HFFc6 (cell line): ENCODE measurements around the gene S100A7. TPM values are rescaled to one million over a fixed set of nuclear protein-coding genes. Genes with fewer than 3 reads are reported as not detected.
A peak's percentile ranks its signal among the peaks of the same experiment; 100 is the strongest.
"Not testable (repeated sequence)": the region's sequence is repeated elsewhere in the genome, so short reads cannot be mapped to it uniquely, and the experiment has no call there.

Experiments used
- DNase-seq: peaks from one replicate; pipeline ENCODE4 v3.0.0-alpha.2; 2018
- H3K27ac Mint-ChIP-seq: 2 replicates; pipeline ENCODE4 v1.8.0; 2020; ENCODE audit warnings: mild to moderate bottlenecking, mixed read lengths
- H3K27me3 Mint-ChIP-seq: 2 replicates; pipeline ENCODE4 v1.8.0; 2021; ENCODE audit warnings: mild to moderate bottlenecking, moderate library complexity, mixed read lengths; ENCODE audit not compliant: insufficient read depth
- H3K36me3 Mint-ChIP-seq: 2 replicates; pipeline ENCODE4 v1.8.0; 2021; ENCODE audit warnings: low read depth, mixed read lengths
- H3K4me1 Mint-ChIP-seq: 2 replicates; pipeline ENCODE4 v1.8.0; 2020; ENCODE audit warnings: low read depth, mixed read lengths
- H3K4me3 Mint-ChIP-seq: 2 replicates; pipeline ENCODE4 v1.8.0; 2020; ENCODE audit warnings: mild to moderate bottlenecking, moderate library complexity, mixed read lengths
- H3K9me3 Mint-ChIP-seq: 2 replicates; pipeline ENCODE4 v1.8.0; 2020; ENCODE audit warnings: mild to moderate bottlenecking, mixed read lengths
- CTCF ChIP-seq: fragments of 200-600 bp; sonication (generic); IDR thresholded peaks from 2 replicates; pipeline ENCODE4 v1.5.0; 2021; ENCODE audit warnings: antibody characterized with exemption, mild to moderate bottlenecking
- total RNA-seq, 6 experiments: library from RNA; stranded (reverse); fragmentation: NEBNext Ultra II Directional; extraction: Animal tissue kit (Norgen Biotek cat#: 25700); gene quantifications; 2 replicates in 1 of 6; 3 replicates in 5 of 6; pipeline ENCODE4 v1.2.3, GENCODE V29; 2021

Gene S100A7
- total RNA-seq, 6 experiments from 2014 or later = not detected

- DNase-seq = peak; percentile 20
- Mint-ChIP-seq H3K4me3 (no peak overlapping the region), H3K4me1 (peaks cover 30% of the 10 kb centered on the region), H3K27ac (no peak overlapping the region), H3K9me3 (no peaks in the 10 kb centered on the region), H3K36me3 (no peaks in the 10 kb centered on the region), H3K27me3 (peaks cover 12% of the 10 kb centered on the region)
- peak; percentile 93 for TF ChIP-seq CTCF
Measured at GRCh38 chr1:153465811-153466636, 5.6 kb upstream of the S100A7 start.

GRCh38 chr1:153462741-153463140, 2.3 kb upstream of the S100A7 start:
- peaks cover 22% of the 10 kb centered on the region for H3K4me1 Mint-ChIP-seq
- H3K4me3 Mint-ChIP-seq, H3K9me3 Mint-ChIP-seq, DNase-seq, H3K36me3 Mint-ChIP-seq, H3K27ac Mint-ChIP-seq: not testable (repeated sequence)
- H3K27me3 Mint-ChIP-seq = peaks cover 26% of the 10 kb centered on the region

- no peak for DNase-seq
- H3K4me3 Mint-ChIP-seq = no peak overlapping the region
- H3K4me1 Mint-ChIP-seq = no peaks in the 10 kb centered on the region
- peaks cover 34% of the 10 kb centered on the region for H3K27me3 Mint-ChIP-seq
- no peak overlapping the region for H3K27ac Mint-ChIP-seq
- no peaks in the 10 kb centered on the region for H3K36me3 Mint-ChIP-seq
- no peaks in the 10 kb centered on the region for H3K9me3 Mint-ChIP-seq
- TF ChIP-seq CTCF = no peak
Measured at GRCh38 chr1:153459655-153460054, 796 bp downstream of the S100A7 start.

- H3K4me3 Mint-ChIP-seq = no peak overlapping the region
- peaks cover 23% of the 10 kb centered on the region for H3K27me3 Mint-ChIP-seq
Measured at GRCh38 chr1:153456396-153456795, 4.1 kb downstream of the S100A7 start.

GRCh38 chr1:153448851-153449250, 11.6 kb downstream of the S100A7 start:
- peak overlapping the region; percentile 50 for H3K4me3 Mint-ChIP-seq
- H3K36me3 Mint-ChIP-seq, H3K9me3 Mint-ChIP-seq, DNase-seq, H3K27ac Mint-ChIP-seq: not testable (repeated sequence)
- H3K4me1 Mint-ChIP-seq = peaks cover 34% of the 10 kb centered on the region
- peaks cover 12% of the 10 kb centered on the region for H3K27me3 Mint-ChIP-seq

More at GRCh38 chr1:153456396-153456795, 4.1 kb downstream of the S100A7 start:
- no peak overlapping the region for H3K27ac Mint-ChIP-seq
- DNase-seq = no peak
- no peaks in the 10 kb centered on the region for H3K4me1 Mint-ChIP-seq
- no peak for TF ChIP-seq CTCF
- H3K9me3 Mint-ChIP-seq = no peaks in the 10 kb centered on the region
- no peaks in the 10 kb centered on the region for H3K36me3 Mint-ChIP-seq

- Mint-ChIP-seq H3K4me3 (peak overlapping the region; percentile 17), H3K4me1 (peaks cover 34% of the 10 kb centered on the region), H3K27me3 (peaks cover 15% of the 10 kb centered on the region), H3K36me3 (no peaks in the 10 kb centered on the region), H3K9me3 (no peaks in the 10 kb centered on the region), H3K27ac (peak overlapping the region; percentile 78)
- peak; percentile 77 for DNase-seq
- TF ChIP-seq CTCF = no peak
Measured at GRCh38 chr1:153447498-153448170, 12.8 kb downstream of the S100A7 start.
